Vagina (tissue), 2 donors: ENCODE measurements around the gene NKX6-1. TPM values are rescaled to one million over a fixed set of nuclear protein-coding genes. Genes with fewer than 3 reads are reported as not detected.

Experiments
- DNase-seq, 2 donors: peaks; one replicate each; pipeline ENCODE4 v3.0.0-alpha.2; 2017; ENCODE audit errors: extremely low spot score in 2 of 2
- H3K27ac ChIP-seq: fragments of 200-600 bp; sonication (generic); one replicate; pipeline ENCODE4 v1.5.1; 2019
- H3K27me3 ChIP-seq: fragments of 200-600 bp; sonication (generic); one replicate; pipeline ENCODE4 v1.5.1; 2019
- H3K36me3 ChIP-seq, 2 donors: fragments of 200-600 bp; sonication (generic); one replicate each; pipeline ENCODE4 v1.5.1; 2017 to 2019
- H3K4me1 ChIP-seq: fragments of 200-600 bp; sonication (generic); one replicate; pipeline ENCODE4 v1.5.1; 2019
- H3K4me3 ChIP-seq, 2 donors: fragments of 200-600 bp; sonication (generic); 1 replicate in 1 of 2; 2 replicates in 1 of 2; pipeline ENCODE4 v1.5.1; 2016 to 2019
- H3K9me3 ChIP-seq: fragments of 200-600 bp; sonication (generic); one replicate; pipeline ENCODE4 v1.5.1; 2019
- POLR2A ChIP-seq, 2 donors: fragments of 450-650 bp; IDR thresholded peaks; one replicate each; pipeline ENCODE4 v1.6.1; 2017; ENCODE audit warnings: antibody characterized with exemption in 2 of 2, mild to moderate bottlenecking in 2 of 2, moderate library complexity in 2 of 2
- POLR2AphosphoS5 ChIP-seq, 2 donors: sonication (generic); formaldehyde crosslinking; IDR thresholded peaks; one replicate each; pipeline ENCODE4 v1.9.0; 2017; ENCODE audit warnings: antibody characterized with exemption in 2 of 2, mild to moderate bottlenecking in 2 of 2, low read depth in 1 of 2; ENCODE audit not compliant: insufficient read depth in 1 of 2
- intact Hi-C: fragments of 100-400 bp; cut with DNase I; formaldehyde crosslinking; loops from one replicate; pipeline ENCODE4 v1.15.1; 2023
- total RNA-seq: library from RNA; depleted of rRNA; stranded (reverse); fragments of >200 nt; gene quantifications from one replicate; pipeline ENCODE4 v1.2.3, GENCODE V29; 2016
- TF ChIP-seq, protein P1 (sequence below), 3 experiments: fragments of 450-650 bp in 2 of 3; fragments of 200-600 bp in 1 of 3; sonication (generic) in 1 of 3; IDR thresholded peaks; one replicate each; pipeline ENCODE4 v1.5.1; 2017 to 2019; ENCODE audit warnings: antibody characterized with exemption in 3 of 3, mild to moderate bottlenecking in 2 of 3, moderate library complexity in 2 of 3

Gene NKX6-1
- total RNA-seq, 1 donor from 2014 or later = not detected

DNA sequence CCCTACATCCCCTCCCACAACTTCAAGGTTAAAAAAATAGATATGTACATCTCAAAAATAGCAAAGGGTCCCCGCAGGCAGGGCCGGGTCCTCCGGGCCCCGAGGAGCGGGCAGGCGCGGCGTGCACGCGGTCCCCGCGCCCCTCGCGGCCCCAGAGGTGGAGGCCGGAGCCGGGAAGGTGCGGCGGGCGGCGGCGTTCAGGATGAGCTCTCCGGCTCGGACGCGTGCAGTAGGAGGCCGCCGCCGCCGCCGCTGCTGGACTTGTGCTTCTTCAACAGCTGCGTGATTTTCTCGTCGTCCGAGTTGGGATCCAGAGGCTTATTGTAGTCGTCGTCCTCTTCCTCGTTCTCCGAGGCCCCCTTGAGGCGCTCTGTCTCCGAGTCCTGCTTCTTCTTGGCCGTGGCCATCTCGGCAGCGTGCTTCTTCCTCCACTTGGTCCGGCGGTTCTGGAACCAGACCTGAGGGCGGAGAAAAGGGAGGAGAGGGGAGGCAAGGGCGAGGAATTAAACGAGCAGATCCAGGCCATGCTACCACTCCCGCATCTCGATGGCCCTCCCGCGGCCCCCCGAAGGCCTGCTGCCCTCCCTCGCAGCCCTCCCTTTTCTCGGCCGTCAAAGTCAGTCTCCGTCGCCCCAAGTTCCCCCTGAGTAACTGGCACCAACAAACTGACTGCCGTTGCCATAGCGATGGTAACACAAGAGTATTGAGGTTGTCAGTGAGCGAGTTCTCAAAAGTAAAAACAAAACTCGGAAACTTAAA lies 5.8 kb downstream of the NKX6-1 start:
- Histone ChIP-seq H3K4me3 (peak overlapping the region in 1 of 2 donors; percentile 13), H3K27me3 (peaks cover 24% of the 10 kb centered on the region), H3K36me3 (no peaks in the 10 kb centered on the region), H3K9me3 (no peaks in the 10 kb centered on the region), H3K4me1 (peaks cover 25% of the 10 kb centered on the region), H3K27ac (no peak overlapping the region)
- peak in 1 of 2 donors; percentile 32 for DNase-seq
- intact Hi-C loops = no loop called here
- TF ChIP-seq POLR2A (IDR thresholded peaks at IDR 0.05) = no peak
- TF ChIP-seq POLR2AphosphoS5 (IDR thresholded peaks at IDR 0.05; ENCODE audit: insufficient read depth in 1 of 2, low read depth in 1 of 2) = no peak
- TF ChIP-seq, protein P1, sequence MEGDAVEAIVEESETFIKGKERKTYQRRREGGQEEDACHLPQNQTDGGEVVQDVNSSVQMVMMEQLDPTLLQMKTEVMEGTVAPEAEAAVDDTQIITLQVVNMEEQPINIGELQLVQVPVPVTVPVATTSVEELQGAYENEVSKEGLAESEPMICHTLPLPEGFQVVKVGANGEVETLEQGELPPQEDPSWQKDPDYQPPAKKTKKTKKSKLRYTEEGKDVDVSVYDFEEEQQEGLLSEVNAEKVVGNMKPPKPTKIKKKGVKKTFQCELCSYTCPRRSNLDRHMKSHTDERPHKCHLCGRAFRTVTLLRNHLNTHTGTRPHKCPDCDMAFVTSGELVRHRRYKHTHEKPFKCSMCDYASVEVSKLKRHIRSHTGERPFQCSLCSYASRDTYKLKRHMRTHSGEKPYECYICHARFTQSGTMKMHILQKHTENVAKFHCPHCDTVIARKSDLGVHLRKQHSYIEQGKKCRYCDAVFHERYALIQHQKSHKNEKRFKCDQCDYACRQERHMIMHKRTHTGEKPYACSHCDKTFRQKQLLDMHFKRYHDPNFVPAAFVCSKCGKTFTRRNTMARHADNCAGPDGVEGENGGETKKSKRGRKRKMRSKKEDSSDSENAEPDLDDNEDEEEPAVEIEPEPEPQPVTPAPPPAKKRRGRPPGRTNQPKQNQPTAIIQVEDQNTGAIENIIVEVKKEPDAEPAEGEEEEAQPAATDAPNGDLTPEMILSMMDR (IDR thresholded peaks at IDR 0.05) = no peak

DNA sequence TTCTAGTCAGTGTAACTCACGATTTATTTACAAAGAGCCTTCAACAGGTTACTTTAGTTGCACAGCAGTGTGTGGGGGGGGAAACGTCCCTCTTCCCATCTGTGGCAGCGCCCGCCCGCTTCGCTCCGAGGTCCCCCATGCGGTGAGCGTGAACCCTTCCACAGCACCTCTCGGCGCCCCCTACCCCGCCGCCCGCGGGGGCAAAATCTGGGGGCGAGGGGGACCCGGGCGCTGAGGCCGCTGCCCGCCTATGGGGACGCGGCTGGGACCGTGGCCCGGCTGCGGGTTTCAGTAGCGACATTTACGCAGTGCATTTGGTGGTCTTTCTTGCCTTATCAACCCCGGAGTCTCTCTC lies 6.4 kb downstream of the NKX6-1 start:
- Histone ChIP-seq H3K9me3 (no peaks in the 10 kb centered on the region), H3K27me3 (peaks cover 24% of the 10 kb centered on the region), H3K36me3 (no peaks in the 10 kb centered on the region), H3K4me3 (no peak overlapping the region), H3K27ac (no peak overlapping the region), H3K4me1 (peaks cover 19% of the 10 kb centered on the region)
- intact Hi-C loops = no loop called here
- peak in 1 of 2 donors; percentile 32 for DNase-seq
- TF ChIP-seq, protein P1 (IDR thresholded peaks at IDR 0.05) = no peak
- TF ChIP-seq POLR2A (IDR thresholded peaks at IDR 0.05) (no peak), POLR2AphosphoS5 (IDR thresholded peaks at IDR 0.05; ENCODE audit: insufficient read depth in 1 of 2, low read depth in 1 of 2) (no peak)

DNA sequence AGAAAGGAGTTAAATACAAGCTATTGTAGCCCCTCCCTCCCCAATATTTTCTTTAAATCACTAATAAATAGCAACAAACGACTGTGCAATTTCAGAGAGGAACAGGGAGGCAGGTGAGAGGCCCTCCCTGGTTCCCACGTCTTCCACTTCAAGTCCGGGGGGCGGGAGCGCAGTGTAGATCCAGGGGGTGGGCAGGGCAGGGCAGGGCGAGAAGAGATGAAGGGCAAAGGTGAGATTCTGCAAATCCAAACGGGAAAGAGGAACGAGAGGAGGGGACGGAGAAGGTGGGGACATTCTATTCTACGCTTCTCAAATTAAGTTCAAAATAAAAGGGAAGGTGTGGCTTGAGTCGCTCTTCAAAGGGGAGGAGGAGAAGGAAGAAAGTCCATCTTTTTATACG lies 6.8 kb downstream of the NKX6-1 start:
- H3K36me3 ChIP-seq = no peaks in the 10 kb centered on the region
- H3K27me3 ChIP-seq = peaks cover 23% of the 10 kb centered on the region
- H3K4me3 ChIP-seq = no peak overlapping the region
- H3K9me3 ChIP-seq = no peaks in the 10 kb centered on the region
- peaks cover 17% of the 10 kb centered on the region for H3K4me1 ChIP-seq
- no peak for DNase-seq
- intact Hi-C loops = no loop called here
- H3K27ac ChIP-seq = no peak overlapping the region
- TF ChIP-seq, protein P1 (IDR thresholded peaks at IDR 0.05) = no peak
- TF ChIP-seq POLR2A (IDR thresholded peaks at IDR 0.05) (no peak), POLR2AphosphoS5 (IDR thresholded peaks at IDR 0.05; ENCODE audit: insufficient read depth in 1 of 2, low read depth in 1 of 2) (no peak)

DNA sequence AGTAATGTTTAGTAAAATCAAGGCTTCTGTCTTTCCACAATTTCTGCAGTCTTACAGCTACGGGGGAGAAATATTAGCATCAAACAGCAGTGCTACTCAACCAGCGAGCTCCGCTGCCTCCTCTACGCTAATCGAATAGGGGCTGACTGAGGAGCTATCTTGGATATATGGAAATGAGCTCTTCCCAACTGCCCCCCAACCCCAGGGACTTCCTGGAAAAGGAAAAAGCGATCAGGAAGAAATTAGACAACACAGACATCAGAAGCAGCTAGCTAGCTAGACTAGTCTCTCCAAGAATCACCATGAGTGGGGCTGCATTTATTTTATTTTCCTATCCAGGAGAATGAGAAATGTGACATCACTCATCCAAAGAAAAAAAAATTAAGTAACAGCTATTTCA lies 7.6 kb downstream of the NKX6-1 start:
- Histone ChIP-seq H3K4me3 (no peak overlapping the region), H3K27ac (no peak overlapping the region), H3K27me3 (peaks cover 15% of the 10 kb centered on the region), H3K4me1 (peaks cover 10% of the 10 kb centered on the region), H3K9me3 (no peaks in the 10 kb centered on the region), H3K36me3 (no peaks in the 10 kb centered on the region)
- TF ChIP-seq POLR2A (IDR thresholded peaks at IDR 0.05) = no peak
- TF ChIP-seq POLR2AphosphoS5 (IDR thresholded peaks at IDR 0.05; ENCODE audit: insufficient read depth in 1 of 2, low read depth in 1 of 2) = no peak
- TF ChIP-seq, protein P1 (IDR thresholded peaks at IDR 0.05) = no peak
- intact Hi-C loops = no loop called here
- no peak for DNase-seq

DNA sequence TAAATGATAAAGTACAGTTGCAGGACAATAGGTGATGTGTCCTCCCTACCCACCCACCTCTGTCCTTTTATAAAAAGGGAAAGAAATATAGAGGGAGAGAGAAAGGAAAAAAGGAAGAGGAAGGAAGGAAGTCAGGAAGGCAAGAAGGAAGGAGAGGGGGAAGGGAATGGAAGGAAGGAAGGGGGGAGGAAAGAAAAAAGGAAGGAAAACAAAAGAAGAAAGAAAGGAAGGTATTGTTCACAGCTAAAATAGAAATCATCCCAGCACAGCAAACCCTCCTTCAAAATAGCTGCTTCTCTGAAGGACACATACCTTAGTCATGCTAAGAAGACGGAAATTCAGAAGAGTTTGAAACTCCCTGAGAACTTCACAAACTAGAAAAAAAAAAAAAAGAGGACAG lies 8.4 kb downstream of the NKX6-1 start:
- peaks cover 15% of the 10 kb centered on the region for H3K27me3 ChIP-seq
- H3K27ac ChIP-seq = no peak overlapping the region
- H3K4me1 ChIP-seq = peaks cover 10% of the 10 kb centered on the region
- DNase-seq = no peak
- no peaks in the 10 kb centered on the region for H3K36me3 ChIP-seq
- H3K4me3 ChIP-seq = no peak overlapping the region
- H3K9me3 ChIP-seq = no peaks in the 10 kb centered on the region
- TF ChIP-seq, protein P1 (IDR thresholded peaks at IDR 0.05) = no peak
- no peak for TF ChIP-seq POLR2A (IDR thresholded peaks at IDR 0.05)
- TF ChIP-seq POLR2AphosphoS5 (IDR thresholded peaks at IDR 0.05; ENCODE audit: insufficient read depth in 1 of 2, low read depth in 1 of 2) = no peak
- intact Hi-C loops = no loop called here
